C4-2B (cell line): ENCODE results near the gene DMAC2.

ENCODE experiments used
- ZFX ChIP-seq: fragments of 450-650 bp; IDR thresholded peaks from 2 replicates; pipeline ENCODE4 v1.6.1; 2017
- TF ChIP-seq, protein P1 (sequence below): fragments of 450-650 bp; conservative IDR thresholded peaks from 2 replicates; pipeline ENCODE4 v1.5.1; 2017; ENCODE audit warnings: mild to moderate bottlenecking

- TF ChIP-seq, protein P1, sequence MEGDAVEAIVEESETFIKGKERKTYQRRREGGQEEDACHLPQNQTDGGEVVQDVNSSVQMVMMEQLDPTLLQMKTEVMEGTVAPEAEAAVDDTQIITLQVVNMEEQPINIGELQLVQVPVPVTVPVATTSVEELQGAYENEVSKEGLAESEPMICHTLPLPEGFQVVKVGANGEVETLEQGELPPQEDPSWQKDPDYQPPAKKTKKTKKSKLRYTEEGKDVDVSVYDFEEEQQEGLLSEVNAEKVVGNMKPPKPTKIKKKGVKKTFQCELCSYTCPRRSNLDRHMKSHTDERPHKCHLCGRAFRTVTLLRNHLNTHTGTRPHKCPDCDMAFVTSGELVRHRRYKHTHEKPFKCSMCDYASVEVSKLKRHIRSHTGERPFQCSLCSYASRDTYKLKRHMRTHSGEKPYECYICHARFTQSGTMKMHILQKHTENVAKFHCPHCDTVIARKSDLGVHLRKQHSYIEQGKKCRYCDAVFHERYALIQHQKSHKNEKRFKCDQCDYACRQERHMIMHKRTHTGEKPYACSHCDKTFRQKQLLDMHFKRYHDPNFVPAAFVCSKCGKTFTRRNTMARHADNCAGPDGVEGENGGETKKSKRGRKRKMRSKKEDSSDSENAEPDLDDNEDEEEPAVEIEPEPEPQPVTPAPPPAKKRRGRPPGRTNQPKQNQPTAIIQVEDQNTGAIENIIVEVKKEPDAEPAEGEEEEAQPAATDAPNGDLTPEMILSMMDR: peak; percentile 84
- TF ChIP-seq ZFX: no peak
These were observed 9.6 kb upstream of the DMAC2 start for GRCh38 chr19:41449079-41449864.
